Naive B cell (primary cell): ENCODE results near the gene FHIT. TPM values are rescaled to one million over a fixed set of nuclear protein-coding genes. Genes with fewer than 3 reads are reported as not detected.
"Not testable (repeated sequence)": the region's sequence is repeated elsewhere in the genome, so short reads cannot be mapped to it uniquely, and the experiment has no call there.

ENCODE experiments used
- ATAC-seq, 2 donors: fragments of 150-1000 bp; cut with Tn5 transposase; 2 replicates each; pipeline ENCODE4 v1.10.0; 2021; ENCODE audit warnings: low read depth in 2 of 2, mild to moderate bottlenecking in 2 of 2, moderate library complexity in 2 of 2
- DNase-seq: peaks from one replicate; pipeline ENCODE4 v3.0.0; 2022
- H3K27ac Mint-ChIP-seq, 6 donors: one replicate each; pipeline ENCODE4 v1.8.0; 2020 to 2022; ENCODE audit warnings: mild to moderate bottlenecking in 6 of 6, mixed read lengths in 6 of 6, moderate library complexity in 5 of 6, inconsistent platforms in 2 of 6
- H3K27me3 Mint-ChIP-seq, 3 donors: one replicate each; pipeline ENCODE4 v1.8.0; 2021 to 2022; ENCODE audit warnings: mixed read lengths in 3 of 3, mild to moderate bottlenecking in 1 of 3
- H3K36me3 Mint-ChIP-seq, 2 donors: one replicate each; pipeline ENCODE4 v1.8.0; 2020 to 2022; ENCODE audit warnings: mixed read lengths in 2 of 2, inconsistent platforms in 1 of 2, mild to moderate bottlenecking in 1 of 2
- H3K4me1 Mint-ChIP-seq, 3 donors: one replicate each; pipeline ENCODE4 v1.8.0; 2020 to 2022; ENCODE audit warnings: mixed read lengths in 3 of 3, inconsistent platforms in 1 of 3, mild to moderate bottlenecking in 1 of 3, moderate library complexity in 1 of 3
- H3K4me3 Mint-ChIP-seq, 8 donors: one replicate each; pipeline ENCODE4 v1.8.0; 2020 to 2022; ENCODE audit warnings: mild to moderate bottlenecking in 8 of 8, mixed read lengths in 8 of 8, moderate library complexity in 8 of 8, inconsistent platforms in 2 of 8
- H3K9me3 Mint-ChIP-seq, 7 donors: one replicate each; pipeline ENCODE4 v1.8.0; 2020 to 2022; ENCODE audit warnings: mixed read lengths in 7 of 7, mild to moderate bottlenecking in 5 of 7, inconsistent platforms in 2 of 7, moderate library complexity in 1 of 7
- polyA plus RNA-seq, 6 donors: library from polyadenylated mRNA; unstranded; fragments of 300-500 nt; fragmentation: Illumina TruSeq; gene quantifications; one replicate each; pipeline ENCODE4 v1.2.3, GENCODE V29; 2021; ENCODE audit warnings: low read depth in 6 of 6

The FHIT gene
- polyA plus RNA-seq, 6 donors from 2014 or later, result 3.2 to 12.6 (median 7.1) TPM

- ATAC-seq, result no peak
- no peak for DNase-seq
- H3K27me3 Mint-ChIP-seq, result no peaks in the 10 kb centered on the region
- peaks cover 0 to 2% (median 0%) of the 10 kb centered on the region in 3 donors for H3K4me1 Mint-ChIP-seq
- no peak overlapping the region for H3K27ac Mint-ChIP-seq
- no peak overlapping the region for H3K4me3 Mint-ChIP-seq
- H3K36me3 Mint-ChIP-seq, result peaks cover 0 to 6% of the 10 kb centered on the region in 2 donors
- peaks cover 0 to 7% (median 0%) of the 10 kb centered on the region in 7 donors for H3K9me3 Mint-ChIP-seq
These were observed 29.4 kb downstream of the FHIT start for GRCh38 chr3:61221759-61222362.

GRCh38 chr3:61218504-61218903 is 32.7 kb downstream of the FHIT start:
- Mint-ChIP-seq H3K27ac (no peak overlapping the region), H3K4me3 (no peak overlapping the region), H3K9me3 (peaks cover 0 to 20% (median 6%) of the 10 kb centered on the region in 7 donors), H3K4me1 (no peaks in the 10 kb centered on the region), H3K27me3 (no peaks in the 10 kb centered on the region), H3K36me3 (peaks cover 0 to 6% of the 10 kb centered on the region in 2 donors)
- ATAC-seq (no peak), DNase-seq (no peak)

DNA sequence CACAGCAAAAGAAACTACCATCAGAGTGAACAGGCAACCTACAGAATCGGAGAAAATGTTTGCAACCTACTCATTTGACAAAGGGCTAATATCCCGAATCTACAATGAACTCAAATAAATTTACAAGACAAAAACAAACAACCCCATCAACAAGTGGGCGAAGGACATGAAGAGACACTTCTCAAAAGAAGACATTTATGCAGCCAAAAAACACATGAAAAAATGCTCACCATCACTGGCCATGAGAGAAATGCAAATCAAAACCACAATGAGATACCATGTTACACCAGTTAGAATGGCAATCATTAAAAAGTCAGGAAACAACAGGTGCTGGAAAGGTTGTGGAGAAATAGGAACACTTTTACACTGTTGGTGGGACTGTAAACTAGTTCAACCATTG is 35.1 kb downstream of the FHIT start:
- ATAC-seq, H3K27ac Mint-ChIP-seq, DNase-seq, H3K27me3 Mint-ChIP-seq, H3K4me3 Mint-ChIP-seq, H3K4me1 Mint-ChIP-seq: not testable (repeated sequence)
- Mint-ChIP-seq H3K36me3 (peaks cover 0 to 13% of the 10 kb centered on the region in 2 donors), H3K9me3 (peaks cover 0 to 31% (median 9%) of the 10 kb centered on the region in 7 donors)

- ATAC-seq (no peak), DNase-seq (no peak)
- Mint-ChIP-seq H3K4me1 (peaks cover 0 to 4% (median 0%) of the 10 kb centered on the region in 3 donors), H3K9me3 (peaks cover 0 to 8% (median 5%) of the 10 kb centered on the region in 7 donors), H3K27ac (no peak overlapping the region), H3K4me3 (peak overlapping the region in 1 of 8 donors; percentile 59), H3K36me3 (peaks cover 0 to 6% of the 10 kb centered on the region in 2 donors), H3K27me3 (no peaks in the 10 kb centered on the region)
These were observed 49.2 kb downstream of the FHIT start for GRCh38 chr3:61202086-61202485.

DNA sequence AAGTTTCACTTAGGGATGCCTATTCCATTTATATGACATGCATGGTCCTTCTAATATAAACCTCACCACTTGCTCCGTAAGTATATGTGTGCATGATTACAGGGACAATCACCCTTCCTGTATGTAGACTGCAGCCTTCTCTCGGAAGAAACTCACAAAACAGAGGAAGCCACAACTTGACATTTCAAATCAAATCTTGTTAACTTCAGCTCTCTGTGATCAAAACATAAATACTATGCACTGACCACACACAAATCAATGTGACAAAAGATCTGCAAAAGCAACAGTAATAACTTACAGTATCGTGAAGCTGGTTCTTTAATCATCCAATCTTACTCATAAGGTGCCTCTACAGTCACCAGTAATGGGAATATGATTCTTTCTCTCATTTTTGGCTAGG is 50.2 kb downstream of the FHIT start:
- Mint-ChIP-seq H3K27me3 (no peaks in the 10 kb centered on the region), H3K36me3 (peaks cover 0 to 6% of the 10 kb centered on the region in 2 donors), H3K4me3 (no peak overlapping the region), H3K9me3 (peaks cover 0 to 5% (median 1%) of the 10 kb centered on the region in 7 donors), H3K4me1 (peaks cover 0 to 2% (median 0%) of the 10 kb centered on the region in 3 donors), H3K27ac (peak overlapping the region in 1 of 6 donors; percentile 36)
- no peak for ATAC-seq
- no peak for DNase-seq

DNA sequence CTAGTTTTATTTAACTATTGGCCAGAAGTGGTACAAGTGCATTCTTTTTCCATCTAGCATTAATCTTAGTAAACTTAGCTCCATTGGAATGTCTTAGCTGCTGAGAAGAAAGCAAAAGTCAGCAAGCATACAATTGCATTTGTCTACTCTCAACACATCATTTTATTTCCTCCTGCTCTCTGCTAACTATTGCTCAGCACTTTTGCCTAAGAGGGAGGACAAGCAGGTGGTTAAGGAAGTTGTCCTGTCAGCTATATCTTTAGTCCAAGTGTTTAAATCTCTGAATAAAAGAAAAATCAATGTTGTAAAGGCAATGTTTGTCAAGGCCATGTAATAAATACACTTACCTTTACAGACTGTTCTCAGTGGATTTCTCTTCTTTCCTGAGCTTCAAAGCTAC is 51.0 kb downstream of the FHIT start:
- Mint-ChIP-seq H3K27me3 (no peaks in the 10 kb centered on the region), H3K9me3 (peaks cover 0 to 2% (median 0%) of the 10 kb centered on the region in 7 donors), H3K4me3 (no peak overlapping the region), H3K4me1 (peaks cover 0 to 3% (median under 1%) of the 10 kb centered on the region in 3 donors), H3K27ac (no peak overlapping the region), H3K36me3 (peaks cover 0 to 6% of the 10 kb centered on the region in 2 donors)
- ATAC-seq (no peak), DNase-seq (no peak)

DNA sequence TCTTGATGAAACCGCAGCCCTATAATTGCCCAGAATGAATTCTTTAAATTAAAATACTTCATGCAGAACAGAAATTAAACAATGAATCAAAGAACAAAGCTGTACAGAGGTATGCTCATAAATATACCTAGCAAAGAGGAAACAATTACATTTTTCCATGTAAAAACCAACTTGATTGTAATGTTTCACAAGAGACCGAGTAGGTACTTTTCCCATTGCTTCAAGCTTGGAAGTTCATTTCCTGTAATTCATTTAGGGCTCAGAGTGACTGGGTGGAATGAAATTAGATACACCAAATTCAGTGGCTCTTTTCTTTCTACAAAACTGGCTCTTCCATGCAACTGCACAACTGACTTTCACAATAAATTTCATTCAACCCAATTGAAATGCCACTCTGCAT is 51.4 kb downstream of the FHIT start:
- no peak overlapping the region for H3K4me3 Mint-ChIP-seq
- peaks cover 0 to 6% of the 10 kb centered on the region in 2 donors for H3K36me3 Mint-ChIP-seq
- H3K27ac Mint-ChIP-seq, result no peak overlapping the region
- H3K27me3 Mint-ChIP-seq, result no peaks in the 10 kb centered on the region
- ATAC-seq (no peak), DNase-seq (no peak)
- H3K4me1 Mint-ChIP-seq, result peaks cover 0 to 7% (median 5%) of the 10 kb centered on the region in 3 donors
- H3K9me3 Mint-ChIP-seq, result peaks cover 0 to 2% (median 0%) of the 10 kb centered on the region in 7 donors

DNA sequence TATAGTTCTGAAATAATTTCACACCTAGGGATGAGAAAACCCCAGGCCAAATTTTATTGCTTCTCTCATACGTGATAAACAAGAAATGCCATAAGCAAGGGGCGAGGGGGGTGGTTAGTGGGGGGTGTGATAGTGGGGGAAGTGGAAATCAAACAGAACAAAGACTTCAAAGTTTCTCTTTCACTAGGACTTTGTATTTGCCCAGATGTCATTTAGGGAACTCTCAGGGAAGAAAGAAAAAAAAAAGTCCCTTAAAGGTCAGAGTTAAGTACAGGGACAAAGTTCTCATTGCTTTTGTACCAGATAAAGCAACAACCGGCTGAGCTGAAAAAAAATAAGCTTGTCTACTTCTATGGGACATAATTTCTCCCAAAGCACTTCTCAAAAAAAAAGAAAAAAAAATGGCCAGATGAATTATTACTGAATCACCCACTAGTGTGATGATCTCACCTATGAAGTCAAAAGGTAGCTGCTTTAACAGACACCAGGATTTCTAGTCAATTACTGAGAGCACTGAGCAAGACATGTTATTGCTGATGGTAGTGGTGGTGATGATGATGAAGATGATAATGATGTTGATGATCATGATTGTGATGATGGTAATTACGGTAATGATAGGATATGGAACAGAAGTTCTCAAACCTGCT is 56.2 kb downstream of the FHIT start:
- Mint-ChIP-seq H3K36me3 (peaks cover 0 to 12% of the 10 kb centered on the region in 2 donors), H3K9me3 (peaks cover 0 to 3% (median 0%) of the 10 kb centered on the region in 7 donors), H3K4me3 (no peak overlapping the region), H3K4me1 (peaks cover 0 to 5% (median 5%) of the 10 kb centered on the region in 3 donors), H3K27ac (peak overlapping the region in 1 of 6 donors; percentile 41), H3K27me3 (no peaks in the 10 kb centered on the region)
- ATAC-seq (no peak), DNase-seq (no peak)

- no peak overlapping the region for H3K4me3 Mint-ChIP-seq
- ATAC-seq (no peak), DNase-seq (no peak)
- no peak overlapping the region for H3K27ac Mint-ChIP-seq
- no peaks in the 10 kb centered on the region for H3K27me3 Mint-ChIP-seq
- H3K36me3 Mint-ChIP-seq, result peaks cover 0 to 6% of the 10 kb centered on the region in 2 donors
- H3K4me1 Mint-ChIP-seq, result peaks cover 0 to 5% (median 5%) of the 10 kb centered on the region in 3 donors
- H3K9me3 Mint-ChIP-seq, result peaks cover 0 to 3% (median 0%) of the 10 kb centered on the region in 7 donors
These were observed 59.0 kb downstream of the FHIT start for GRCh38 chr3:61192222-61192621.

DNA sequence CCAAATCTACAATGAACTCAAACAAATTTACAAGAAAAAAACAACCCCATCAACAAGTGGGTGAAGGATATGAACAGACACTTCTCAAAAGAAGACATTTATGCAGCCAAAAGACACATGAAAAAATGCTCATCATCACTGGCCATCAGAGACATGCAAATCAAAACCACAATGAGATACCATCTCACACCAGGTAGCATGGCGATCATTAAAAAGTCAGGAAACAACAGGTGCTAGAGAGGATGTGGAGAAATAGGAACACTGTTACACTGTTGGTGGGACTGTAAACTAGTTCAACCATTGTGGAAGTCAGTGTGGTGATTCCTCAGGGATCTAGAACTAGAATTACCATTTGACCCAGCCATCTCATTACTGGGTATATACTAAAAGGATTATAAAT is 61.0 kb downstream of the FHIT start:
- H3K27ac Mint-ChIP-seq, DNase-seq, H3K9me3 Mint-ChIP-seq, H3K4me3 Mint-ChIP-seq, H3K27me3 Mint-ChIP-seq, H3K36me3 Mint-ChIP-seq, ATAC-seq, H3K4me1 Mint-ChIP-seq: not testable (repeated sequence)

DNA sequence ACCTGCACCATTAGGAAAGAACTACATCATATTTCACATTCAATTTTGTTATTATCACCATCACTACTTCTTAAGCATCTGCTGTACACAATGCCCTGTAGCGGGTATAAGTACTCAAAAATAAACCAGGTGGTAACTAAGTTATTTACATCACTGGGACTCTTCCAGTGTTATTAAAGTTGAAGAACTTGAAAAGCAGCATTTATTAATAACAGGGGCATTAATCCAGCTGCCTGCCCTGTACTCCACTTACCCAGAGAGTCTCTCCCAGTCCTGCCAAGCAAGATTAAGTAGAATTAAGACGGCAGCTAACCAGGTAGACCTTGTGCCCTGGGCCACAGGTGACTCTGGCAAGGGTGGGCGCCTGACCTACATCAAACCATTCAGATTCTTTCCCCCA is 65.2 kb downstream of the FHIT start:
- Mint-ChIP-seq H3K27ac (no peak overlapping the region), H3K36me3 (no peaks in the 10 kb centered on the region), H3K4me3 (no peak overlapping the region), H3K4me1 (peaks cover 15 to 22% (median 20%) of the 10 kb centered on the region in 3 donors), H3K27me3 (no peaks in the 10 kb centered on the region), H3K9me3 (peaks cover 0 to 3% (median 0%) of the 10 kb centered on the region in 7 donors)
- ATAC-seq, result no peak
- DNase-seq, result no peak

DNA sequence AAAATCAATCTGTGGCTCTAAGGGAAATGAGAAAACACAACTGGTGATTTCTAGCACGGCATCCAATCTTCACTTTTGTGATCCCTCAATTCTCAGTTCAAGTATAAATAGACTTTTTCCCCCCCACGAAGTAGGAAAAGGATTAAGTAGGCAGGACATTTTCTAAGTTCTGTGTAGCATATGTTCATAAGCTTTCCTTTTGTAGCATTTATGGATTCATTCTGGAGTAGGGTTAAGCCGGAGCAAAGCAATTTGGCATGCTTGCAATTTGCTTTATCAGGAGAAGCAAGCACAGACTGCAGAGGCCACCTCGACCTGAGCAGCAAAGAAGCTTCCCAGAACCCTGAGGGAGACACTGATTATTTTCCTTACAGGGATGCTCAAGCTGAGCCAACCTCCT is 66.3 kb downstream of the FHIT start:
- ATAC-seq (no peak), DNase-seq (no peak)
- Mint-ChIP-seq H3K27me3 (no peaks in the 10 kb centered on the region), H3K4me3 (no peak overlapping the region), H3K4me1 (peaks cover 17 to 28% (median 20%) of the 10 kb centered on the region in 3 donors), H3K27ac (no peak overlapping the region), H3K36me3 (no peaks in the 10 kb centered on the region), H3K9me3 (no peaks in the 10 kb centered on the region)

GRCh38 chr3:61182662-61183061 is 68.6 kb downstream of the FHIT start:
- H3K27ac Mint-ChIP-seq, result peak overlapping the region in 2 of 6 donors; percentile 9 to 60
- DNase-seq, result peak; percentile 7
- peaks cover 20 to 30% (median 21%) of the 10 kb centered on the region in 3 donors for H3K4me1 Mint-ChIP-seq
- ATAC-seq, result peak; percentile 37 to 56
- H3K27me3 Mint-ChIP-seq, result no peaks in the 10 kb centered on the region
- H3K9me3 Mint-ChIP-seq, result no peaks in the 10 kb centered on the region
- peak overlapping the region in 1 of 8 donors; percentile 13 for H3K4me3 Mint-ChIP-seq
- no peaks in the 10 kb centered on the region for H3K36me3 Mint-ChIP-seq

- Mint-ChIP-seq H3K36me3 (no peaks in the 10 kb centered on the region), H3K27me3 (no peaks in the 10 kb centered on the region), H3K27ac (no peak overlapping the region), H3K4me1 (peaks cover 20 to 30% (median 21%) of the 10 kb centered on the region in 3 donors), H3K9me3 (no peaks in the 10 kb centered on the region), H3K4me3 (peak overlapping the region in 1 of 8 donors; percentile 20)
- DNase-seq (no peak), ATAC-seq (peak in 1 of 2 donors; percentile 30)
These were observed 69.4 kb downstream of the FHIT start for GRCh38 chr3:61181874-61182273.
